ENCODE results near the gene PRDX4. TPM values are rescaled to one million over a fixed set of nuclear protein-coding genes. Genes with fewer than 3 reads are reported as not detected.
A peak's percentile ranks its signal among the peaks of the same experiment; 100 is the strongest.

Gene PRDX4
- total RNA-seq (206 TPM), polyA plus RNA-seq (85.4 TPM)

GRCh38 chrX:23667239-23668177 lies at the start of gene PRDX4:
Gene PRDX4, plus strand, starts transcription at chrX:23667493. Its CDS starts 78 bp downstream, at chrX:23667571.
- Histone ChIP-seq H3K36me3 (ENCODE audit: insufficient read depth) (no peaks in the 10 kb centered on the region), H3K4me3 (ENCODE audit: low read depth, low read length) (peak within 1 kb of the TSS; percentile 56), H3K4me1 (ENCODE audit: insufficient read depth) (no peaks in the 10 kb centered on the region), H3K27ac (ENCODE audit: low read depth) (peak within 1 kb of the TSS; percentile 87)
- DNase-seq (ENCODE audit: extremely low spot score), result peak; percentile 29
- WGBS, result under 1% methylated on average over 71 of the region's 73 CpGs

DNA sequence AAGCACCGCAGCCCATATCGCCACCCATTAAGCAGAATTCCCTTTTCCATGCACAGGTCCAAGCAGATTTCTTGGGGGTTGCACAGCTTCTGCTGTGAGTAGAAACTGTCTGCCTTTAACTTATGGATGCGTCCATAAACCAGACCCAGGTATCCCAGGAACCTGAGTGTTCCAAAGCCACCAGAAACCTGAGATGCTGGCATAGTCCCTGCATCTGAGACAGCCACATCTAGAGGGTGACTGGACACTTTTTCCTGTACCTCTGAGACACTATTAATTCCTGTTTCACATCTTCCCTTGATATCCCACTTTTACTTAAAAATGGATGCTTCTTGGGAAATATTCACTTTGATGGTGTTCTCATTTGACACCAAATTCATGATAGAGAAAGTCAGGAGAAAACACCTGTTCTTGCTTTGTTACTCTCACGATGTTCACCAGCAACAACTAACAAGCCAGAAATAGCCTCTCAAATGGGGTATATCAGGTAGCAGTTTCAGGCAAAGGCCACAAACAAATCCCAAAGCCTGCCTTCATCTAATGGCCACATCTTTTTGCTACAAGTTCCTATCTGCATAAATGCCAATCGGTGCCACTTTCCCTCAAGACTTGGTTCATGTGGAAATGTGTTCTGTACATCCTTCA lies 45.5 kb upstream of the PRDX4 start:
- no peak for DNase-seq (ENCODE audit: extremely low spot score)
- no peaks in the 10 kb centered on the region for H3K36me3 ChIP-seq (ENCODE audit: insufficient read depth)
- H3K4me1 ChIP-seq (ENCODE audit: insufficient read depth), result no peaks in the 10 kb centered on the region
- no peak overlapping the region for H3K27ac ChIP-seq (ENCODE audit: low read depth)
- H3K4me3 ChIP-seq (ENCODE audit: low read depth, low read length), result no peak overlapping the region
- WGBS, result 94% methylated on average over 5 of the region's 5 CpGs

DNA sequence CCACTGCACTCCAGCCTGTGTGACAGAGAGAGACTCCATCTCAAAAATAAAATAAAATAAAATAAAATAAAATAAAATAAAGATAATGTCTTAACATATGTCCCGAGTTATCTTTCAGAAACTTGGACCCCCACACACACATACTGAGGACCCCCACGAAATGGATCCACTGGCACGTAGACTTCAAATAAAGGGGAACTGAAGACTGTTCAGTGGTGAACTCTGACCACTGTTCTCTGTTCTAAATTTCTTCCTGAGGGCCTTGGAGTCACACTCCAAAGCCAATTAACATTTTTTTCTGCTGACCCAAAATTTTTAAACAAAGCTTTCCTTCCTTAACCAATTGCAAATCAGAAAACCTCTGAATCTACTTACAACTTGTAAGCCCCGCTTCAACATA lies 43.5 kb upstream of the PRDX4 start:
- WGBS, result 88% methylated on average over 4 of the region's 4 CpGs

DNA sequence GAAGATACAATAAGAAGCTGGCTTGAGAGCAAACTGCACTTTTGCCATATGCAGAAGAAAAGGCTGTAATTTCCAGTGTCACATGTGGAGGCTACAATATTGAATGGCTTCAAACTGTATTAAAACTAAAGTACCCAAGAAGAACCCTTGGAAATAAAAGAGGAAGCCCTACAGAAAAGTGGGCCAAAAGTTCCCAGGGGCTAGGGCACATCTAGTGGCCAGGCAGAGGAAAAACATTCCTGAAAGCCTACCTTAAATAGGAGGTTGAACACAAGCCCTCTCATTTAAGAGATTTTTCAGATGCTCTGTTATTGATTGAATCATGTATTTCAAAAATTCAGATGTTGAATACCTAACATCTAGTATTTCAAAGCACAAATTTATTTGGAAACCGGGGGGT lies 40.6 kb upstream of the PRDX4 start:
- DNase-seq (ENCODE audit: extremely low spot score), result no peak
- Histone ChIP-seq H3K4me3 (ENCODE audit: low read depth, low read length) (no peak overlapping the region), H3K36me3 (ENCODE audit: insufficient read depth) (no peaks in the 10 kb centered on the region), H3K4me1 (ENCODE audit: insufficient read depth) (no peaks in the 10 kb centered on the region), H3K27ac (ENCODE audit: low read depth) (no peak overlapping the region)
- 69% methylated on average over 1 of the region's 1 CpG for WGBS

More for the DNA sequence above, 43.5 kb upstream of the PRDX4 start:
- Histone ChIP-seq H3K27ac (ENCODE audit: low read depth) (no peak overlapping the region), H3K4me1 (ENCODE audit: insufficient read depth) (no peaks in the 10 kb centered on the region), H3K4me3 (ENCODE audit: low read depth, low read length) (no peak overlapping the region), H3K36me3 (ENCODE audit: insufficient read depth) (no peaks in the 10 kb centered on the region)
- DNase-seq (ENCODE audit: extremely low spot score), result no peak

GRCh38 chrX:23628131-23628530 lies 39.2 kb upstream of the PRDX4 start:
- DNase-seq (ENCODE audit: extremely low spot score), result no peak
- H3K4me3 ChIP-seq (ENCODE audit: low read depth, low read length), result no peak overlapping the region
- no peak overlapping the region for H3K27ac ChIP-seq (ENCODE audit: low read depth)
- H3K4me1 ChIP-seq (ENCODE audit: insufficient read depth), result no peaks in the 10 kb centered on the region
- no peaks in the 10 kb centered on the region for H3K36me3 ChIP-seq (ENCODE audit: insufficient read depth)
- 30% methylated on average over 3 of the region's 3 CpGs for WGBS

GRCh38 chrX:23631136-23631535 lies 36.2 kb upstream of the PRDX4 start:
- Histone ChIP-seq H3K36me3 (ENCODE audit: insufficient read depth) (no peaks in the 10 kb centered on the region), H3K4me3 (ENCODE audit: low read depth, low read length) (no peak overlapping the region), H3K4me1 (ENCODE audit: insufficient read depth) (no peaks in the 10 kb centered on the region), H3K27ac (ENCODE audit: low read depth) (no peak overlapping the region)
- 74% methylated on average over 4 of the region's 4 CpGs for WGBS
- DNase-seq (ENCODE audit: extremely low spot score), result no peak

GRCh38 chrX:23633834-23634580 lies 33.3 kb upstream of the PRDX4 start:
- Histone ChIP-seq H3K27ac (ENCODE audit: low read depth) (no peak overlapping the region), H3K4me1 (ENCODE audit: insufficient read depth) (no peaks in the 10 kb centered on the region), H3K4me3 (ENCODE audit: low read depth, low read length) (no peak overlapping the region), H3K36me3 (ENCODE audit: insufficient read depth) (no peaks in the 10 kb centered on the region)
- 67% methylated on average over 3 of the region's 3 CpGs for WGBS
- no peak for DNase-seq (ENCODE audit: extremely low spot score)

DNA sequence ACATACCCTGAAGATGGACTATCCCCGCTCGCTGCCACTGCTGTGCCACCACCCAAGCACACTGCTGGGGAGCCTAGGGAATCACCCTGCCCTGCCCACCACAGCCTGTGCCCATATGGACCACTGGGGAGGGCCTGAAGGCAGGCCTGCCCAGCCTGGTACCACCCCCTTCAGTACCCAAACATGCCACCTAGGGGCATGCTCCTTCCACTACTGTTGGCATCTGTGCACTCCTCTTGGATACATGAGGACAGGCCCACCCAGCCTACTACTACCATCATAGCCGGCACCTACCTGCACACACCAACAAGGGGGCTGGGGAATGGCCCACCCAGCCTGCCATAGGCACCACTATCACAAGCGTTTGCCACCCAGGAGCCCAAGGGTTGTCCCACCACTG lies 30.1 kb upstream of the PRDX4 start:
- Histone ChIP-seq H3K36me3 (ENCODE audit: insufficient read depth) (no peaks in the 10 kb centered on the region), H3K4me3 (ENCODE audit: low read depth, low read length) (no peak overlapping the region), H3K4me1 (ENCODE audit: insufficient read depth) (no peaks in the 10 kb centered on the region), H3K27ac (ENCODE audit: low read depth) (no peak overlapping the region)
- no peak for DNase-seq (ENCODE audit: extremely low spot score)
- 97% methylated on average over 4 of the region's 4 CpGs for WGBS

DNA sequence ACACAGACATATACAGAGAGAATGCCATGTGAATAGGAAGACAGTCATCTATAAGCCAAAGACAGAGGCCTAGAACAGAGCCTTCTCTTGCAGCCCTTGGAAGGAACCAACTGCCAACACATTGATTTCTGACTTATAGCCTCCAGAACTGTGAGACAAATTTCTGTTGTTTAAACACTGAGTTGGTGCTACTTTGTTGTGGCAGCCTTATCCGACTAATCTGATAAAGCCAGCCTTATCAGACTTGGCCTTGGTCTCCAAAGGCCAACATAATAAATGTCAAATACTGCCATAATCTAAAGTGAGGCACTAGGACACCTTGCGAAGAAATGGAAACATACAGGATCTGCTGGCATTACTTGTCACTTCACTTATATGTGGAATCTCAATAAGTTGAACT lies 24.3 kb upstream of the PRDX4 start:
- no peak overlapping the region for H3K4me3 ChIP-seq (ENCODE audit: low read depth, low read length)
- no peak for DNase-seq (ENCODE audit: extremely low spot score)
- no peaks in the 10 kb centered on the region for H3K36me3 ChIP-seq (ENCODE audit: insufficient read depth)
- WGBS, result 43% methylated on average over 2 of the region's 2 CpGs
- H3K27ac ChIP-seq (ENCODE audit: low read depth), result no peak overlapping the region
- H3K4me1 ChIP-seq (ENCODE audit: insufficient read depth), result no peaks in the 10 kb centered on the region

GRCh38 chrX:23644744-23645143 lies 22.5 kb upstream of the PRDX4 start:
- H3K4me1 ChIP-seq (ENCODE audit: insufficient read depth), result no peaks in the 10 kb centered on the region
- WGBS, result 56% methylated on average over 9 of the region's 9 CpGs
- no peak overlapping the region for H3K4me3 ChIP-seq (ENCODE audit: low read depth, low read length)
- no peaks in the 10 kb centered on the region for H3K36me3 ChIP-seq (ENCODE audit: insufficient read depth)
- DNase-seq (ENCODE audit: extremely low spot score), result no peak
- no peak overlapping the region for H3K27ac ChIP-seq (ENCODE audit: low read depth)

DNA sequence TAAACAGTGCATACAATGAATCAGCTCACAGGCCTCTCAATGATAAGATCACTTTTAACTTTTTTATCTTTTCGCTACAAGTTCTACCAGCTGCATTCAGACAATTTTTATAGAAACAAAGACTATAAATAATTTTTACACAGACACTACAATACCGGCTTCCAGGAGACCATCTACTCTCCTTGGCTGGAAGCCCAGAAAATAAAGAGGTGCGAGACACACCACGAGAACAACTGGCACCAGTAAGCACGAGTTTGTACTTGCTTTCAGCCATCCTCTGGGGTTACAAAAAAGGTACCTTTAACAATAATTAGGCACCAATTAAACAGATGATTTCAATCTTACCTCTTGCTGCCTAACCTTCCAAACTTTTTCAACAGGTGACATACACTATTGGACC lies 11.2 kb upstream of the PRDX4 start:
- Histone ChIP-seq H3K36me3 (ENCODE audit: insufficient read depth) (no peaks in the 10 kb centered on the region), H3K27ac (ENCODE audit: low read depth) (no peak overlapping the region), H3K4me3 (ENCODE audit: low read depth, low read length) (no peak overlapping the region), H3K4me1 (ENCODE audit: insufficient read depth) (no peaks in the 10 kb centered on the region)
- DNase-seq (ENCODE audit: extremely low spot score), result peak; percentile 46
- WGBS, result 19% methylated on average over 5 of the region's 5 CpGs

GRCh38 chrX:23656684-23657083 lies 10.6 kb upstream of the PRDX4 start:
- H3K4me3 ChIP-seq (ENCODE audit: low read depth, low read length), result no peak overlapping the region
- H3K4me1 ChIP-seq (ENCODE audit: insufficient read depth), result no peaks in the 10 kb centered on the region
- 51% methylated on average over 3 of the region's 3 CpGs for WGBS
- no peak for DNase-seq (ENCODE audit: extremely low spot score)
- no peak overlapping the region for H3K27ac ChIP-seq (ENCODE audit: low read depth)
- no peaks in the 10 kb centered on the region for H3K36me3 ChIP-seq (ENCODE audit: insufficient read depth)

- no peak overlapping the region for H3K27ac ChIP-seq (ENCODE audit: low read depth)
- H3K4me1 ChIP-seq (ENCODE audit: insufficient read depth), result no peaks in the 10 kb centered on the region
- WGBS, result 92% methylated on average over 4 of the region's 4 CpGs
- no peaks in the 10 kb centered on the region for H3K36me3 ChIP-seq (ENCODE audit: insufficient read depth)
- H3K4me3 ChIP-seq (ENCODE audit: low read depth, low read length), result no peak overlapping the region
- no peak for DNase-seq (ENCODE audit: extremely low spot score)
These were observed 8.0 kb upstream of the PRDX4 start for GRCh38 chrX:23659339-23659738.
